Heart right ventricle (tissue), 16 donors: ENCODE measurements around the gene SUV39H1. TPM values are rescaled to one million over a fixed set of nuclear protein-coding genes. Genes with fewer than 3 reads are reported as not detected.

Experiments
- ATAC-seq, 8 donors: fragments of 200-7000 bp; cut with Tn5 transposase; one replicate each; pipeline ENCODE4 v1.9.1; 2020; ENCODE audit warnings: mild to moderate bottlenecking in 8 of 8, moderate library complexity in 8 of 8, moderate number of reproducible peaks in 1 of 8
- DNase-seq, 2 donors: peaks; one replicate each; pipeline ENCODE4 v3.0.0-alpha.2; 2020
- H3K27ac ChIP-seq, 10 donors: fragments of 200-600 bp; sonication (generic) in 2 of 10; one replicate each; pipeline versions ENCODE4 v1.5.0 to v1.8.0; 2020 to 2022; ENCODE audit warnings: mild to moderate bottlenecking in 3 of 10
- H3K27me3 ChIP-seq, 7 donors: fragments of 200-600 bp; one replicate each; pipeline ENCODE4 v1.8.0; 2021 to 2022; ENCODE audit warnings: mild to moderate bottlenecking in 2 of 7
- H3K36me3 ChIP-seq, 9 donors: fragments of 200-600 bp; sonication (generic) in 1 of 9; one replicate each; pipeline versions ENCODE4 v1.5.0 to v1.8.0; 2020 to 2022; ENCODE audit warnings: mild to moderate bottlenecking in 2 of 9
- H3K4me1 ChIP-seq, 9 donors: fragments of 200-600 bp; sonication (generic) in 1 of 9; one replicate each; pipeline versions ENCODE4 v1.5.0 to v1.8.0; 2020 to 2022; ENCODE audit warnings: mild to moderate bottlenecking in 4 of 9
- H3K4me3 ChIP-seq, 10 donors: fragments of 200-600 bp; sonication (generic) in 2 of 10; one replicate each; pipeline versions ENCODE4 v1.5.0 to v1.8.0; 2020 to 2022; ENCODE audit warnings: mild to moderate bottlenecking in 7 of 10, moderate library complexity in 2 of 10
- H3K9me3 ChIP-seq, 11 donors: fragments of 200-600 bp in 10 of 11; sonication (generic) in 2 of 11; one replicate each; pipeline versions ENCODE4 v1.5.0 to v1.8.0; 2013 to 2022; ENCODE audit warnings: mild to moderate bottlenecking in 2 of 11, control low read depth in 1 of 11, moderate library complexity in 1 of 11
- WGBS, 2 donors: extraction: QIAGEN DNeasy Blood & Tissue Kit; methylation state at CpG; one replicate each; pipeline ENCODE4 v1.1.7; 2013; ENCODE audit warnings: inconsistent platforms in 1 of 2; 5-methylcytosine and 5-hydroxymethylcytosine counted together
- intact Hi-C, 10 donors: fragments of 100-400 bp; cut with DNase I; formaldehyde crosslinking; loops; one replicate each; pipeline versions ENCODE4 v1.11.1 to v1.14.2; 2022
- polyA plus RNA-seq, 2 donors: library from polyadenylated mRNA; stranded (reverse); fragments of 200-250 nt; gene quantifications; one replicate each; pipeline ENCODE4 v1.2.3, GENCODE V29; 2013
- total RNA-seq, 10 donors: library from RNA; stranded (reverse); fragmentation: NEBNext Ultra II Directional in 3 of 10; extraction: Animal tissue kit (Norgen Biotek cat#: 25700) in 3 of 10; gene quantifications; one replicate each; pipeline versions ENCODE4 v1.2.1 to v1.2.4, GENCODE V29; 2021 to 2023
- TF ChIP-seq, protein P1 (sequence below), 9 donors: fragments of 200-600 bp; sonication (generic) in 2 of 9; IDR thresholded peaks; one replicate each; pipeline versions ENCODE4 v1.5.0 to v1.8.0; 2021 to 2022; ENCODE audit warnings: antibody characterized with exemption in 9 of 9, mild to moderate bottlenecking in 5 of 9, moderate library complexity in 1 of 9
- donor health status: Arrhythmogenic right ventricular cardiomyopathy.
- donor health status: ischemic (EF 13 %, LVEDD 7.1; RV severe dilation, severe dysfunction).
- donor health status: healthy with polysubstance abuse.
- donor health status: DM: no; HTN: yes; CAD: no.
- donor health status: DM: no; HTN: no; CAD: no.
- donor health status: ischemic (EF 25% LVEDD 6.9; RV normal size, moderate dysfunction).
- donor health status: ischemic (EF 25% LVEDD 5.7; RV mildly dilated, moderate dysfunction).
- donor health status: healthy.
- donor health status: DM: yes; HTN: yes; CAD: no.
- donor health status: Ischemic cardiomyopathy.
- donor health status: ischemic (EF 35%, LVEDD 5.7; RV mildly dilated, moderate dysfunction).
- donor health status: nonischemic (EF 11% LVEDD 7.7; RV severe dilation, severe dysfunction).
- donor health status: DM: yes; HTN: yes; CAD: no.
- donor health status: PGD.
- donor health status: ischemic (EF 29% LVEDD 5.4; RV normal size, mild dysfunction).
- donor health status: nonischemic (EF 23%, LVEDD 6.1; RV moderate dilation, normal function).

The SUV39H1 gene
- total and polyA plus RNA-seq, 12 donors: 1.4 to 5.6 (median 3.1) TPM

DNA sequence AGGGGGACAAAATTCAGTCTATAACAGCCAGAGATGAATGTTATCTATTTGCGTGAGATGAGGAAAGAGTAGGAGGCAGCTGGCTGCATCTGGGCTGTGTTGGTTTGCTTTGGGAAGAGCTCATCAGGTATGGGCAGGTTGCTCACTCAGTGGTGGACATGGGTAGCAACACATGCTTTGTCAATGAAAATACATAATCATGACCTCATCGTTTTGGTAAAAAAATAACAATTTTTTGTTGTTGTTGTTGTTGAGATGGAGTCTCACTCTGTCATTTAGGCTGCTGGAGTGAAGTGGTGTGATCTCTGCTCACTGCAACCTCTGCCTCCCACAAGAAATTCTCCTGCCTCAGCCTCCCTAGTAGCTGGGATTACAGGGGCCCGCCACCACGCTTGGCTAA is 48.7 kb downstream of the SUV39H1 start:
- no peaks in the 10 kb centered on the region for H3K36me3 ChIP-seq
- WGBS, 2 donors: 89 to 93% methylated on average over 4 of the region's 4 CpGs
- peaks cover 0 to 11% (median 0%) of the 10 kb centered on the region in 7 donors for H3K27me3 ChIP-seq
- intact Hi-C loops: no loop called here
- no peaks in the 10 kb centered on the region for H3K9me3 ChIP-seq
- DNase-seq (no peak), ATAC-seq (no peak)
- no peak overlapping the region for H3K27ac ChIP-seq
- H3K4me1 ChIP-seq: no peaks in the 10 kb centered on the region
- TF ChIP-seq, protein P1, sequence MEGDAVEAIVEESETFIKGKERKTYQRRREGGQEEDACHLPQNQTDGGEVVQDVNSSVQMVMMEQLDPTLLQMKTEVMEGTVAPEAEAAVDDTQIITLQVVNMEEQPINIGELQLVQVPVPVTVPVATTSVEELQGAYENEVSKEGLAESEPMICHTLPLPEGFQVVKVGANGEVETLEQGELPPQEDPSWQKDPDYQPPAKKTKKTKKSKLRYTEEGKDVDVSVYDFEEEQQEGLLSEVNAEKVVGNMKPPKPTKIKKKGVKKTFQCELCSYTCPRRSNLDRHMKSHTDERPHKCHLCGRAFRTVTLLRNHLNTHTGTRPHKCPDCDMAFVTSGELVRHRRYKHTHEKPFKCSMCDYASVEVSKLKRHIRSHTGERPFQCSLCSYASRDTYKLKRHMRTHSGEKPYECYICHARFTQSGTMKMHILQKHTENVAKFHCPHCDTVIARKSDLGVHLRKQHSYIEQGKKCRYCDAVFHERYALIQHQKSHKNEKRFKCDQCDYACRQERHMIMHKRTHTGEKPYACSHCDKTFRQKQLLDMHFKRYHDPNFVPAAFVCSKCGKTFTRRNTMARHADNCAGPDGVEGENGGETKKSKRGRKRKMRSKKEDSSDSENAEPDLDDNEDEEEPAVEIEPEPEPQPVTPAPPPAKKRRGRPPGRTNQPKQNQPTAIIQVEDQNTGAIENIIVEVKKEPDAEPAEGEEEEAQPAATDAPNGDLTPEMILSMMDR (IDR thresholded peaks at IDR 0.05): no peak
- no peak overlapping the region for H3K4me3 ChIP-seq

DNA sequence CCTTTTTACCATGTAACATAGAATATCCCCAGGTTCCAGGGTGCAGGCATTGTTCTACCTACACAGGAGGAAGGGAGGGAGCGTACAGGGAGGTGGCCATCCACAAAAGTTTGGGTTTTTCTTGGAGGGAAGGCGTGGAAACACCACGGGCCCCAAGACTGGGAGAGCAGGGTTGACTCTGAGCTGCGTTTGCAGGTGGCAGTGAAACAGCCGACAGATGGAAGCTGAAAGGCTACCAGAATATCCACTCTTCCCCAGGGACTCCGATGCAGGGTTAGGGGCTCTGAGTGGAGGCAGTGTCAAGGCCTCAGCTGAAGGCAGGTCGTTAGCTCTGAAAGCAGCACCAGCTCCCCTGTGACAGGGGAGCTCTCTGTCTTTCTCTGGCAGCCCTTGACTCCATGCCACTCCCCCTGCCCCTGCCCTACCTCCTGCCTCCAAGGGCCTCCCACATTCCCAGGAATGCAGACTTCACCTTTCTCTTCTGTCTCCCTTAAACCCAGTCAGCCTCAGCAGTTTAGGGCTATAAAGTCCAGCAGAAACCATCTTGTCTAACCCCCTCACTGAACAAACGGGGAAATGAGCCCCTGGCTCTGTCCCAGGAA is 51.0 kb downstream of the SUV39H1 start:
- H3K27me3 ChIP-seq: peaks cover 0 to 11% (median 0%) of the 10 kb centered on the region in 7 donors
- no peak for ATAC-seq
- intact Hi-C loops: no loop called here
- 56 to 73% methylated on average over 7 to 8 of the region's 8 CpGs for WGBS, 2 donors
- no peaks in the 10 kb centered on the region for H3K36me3 ChIP-seq
- no peaks in the 10 kb centered on the region for H3K4me1 ChIP-seq
- TF ChIP-seq, protein P1 (IDR thresholded peaks at IDR 0.05): no peak
- H3K9me3 ChIP-seq: no peaks in the 10 kb centered on the region
- no peak overlapping the region for H3K4me3 ChIP-seq
- H3K27ac ChIP-seq: no peak overlapping the region
- DNase-seq: no peak

DNA sequence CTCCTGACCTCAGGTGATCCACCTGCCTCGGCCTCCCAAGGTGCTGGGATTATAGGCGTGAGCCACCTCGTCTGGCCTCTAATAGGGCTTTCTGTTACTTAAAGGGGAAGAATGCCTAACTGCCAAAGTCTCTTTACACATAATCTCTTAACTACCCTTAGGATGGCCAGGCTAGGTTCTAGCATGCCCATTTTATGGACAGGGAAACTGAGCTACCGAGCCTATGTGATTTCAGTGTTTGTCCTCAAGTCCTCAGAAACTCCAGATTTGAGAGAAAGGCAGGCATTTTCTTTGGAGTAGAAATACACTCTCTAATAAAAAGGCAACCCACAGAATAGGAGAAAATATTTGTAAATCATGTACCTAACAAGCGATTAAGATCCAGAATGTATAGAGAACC is 52.6 kb downstream of the SUV39H1 start:
- Histone ChIP-seq H3K4me3 (no peak overlapping the region), H3K27me3 (peaks cover 0 to 15% (median 0%) of the 10 kb centered on the region in 7 donors), H3K27ac (no peak overlapping the region), H3K4me1 (no peaks in the 10 kb centered on the region), H3K36me3 (no peaks in the 10 kb centered on the region), H3K9me3 (no peaks in the 10 kb centered on the region)
- intact Hi-C loops: no loop called here
- TF ChIP-seq, protein P1 (IDR thresholded peaks at IDR 0.05): no peak
- DNase-seq (no peak), ATAC-seq (no peak)
- WGBS, 2 donors: 86 to 89% methylated on average over 5 of the region's 5 CpGs

DNA sequence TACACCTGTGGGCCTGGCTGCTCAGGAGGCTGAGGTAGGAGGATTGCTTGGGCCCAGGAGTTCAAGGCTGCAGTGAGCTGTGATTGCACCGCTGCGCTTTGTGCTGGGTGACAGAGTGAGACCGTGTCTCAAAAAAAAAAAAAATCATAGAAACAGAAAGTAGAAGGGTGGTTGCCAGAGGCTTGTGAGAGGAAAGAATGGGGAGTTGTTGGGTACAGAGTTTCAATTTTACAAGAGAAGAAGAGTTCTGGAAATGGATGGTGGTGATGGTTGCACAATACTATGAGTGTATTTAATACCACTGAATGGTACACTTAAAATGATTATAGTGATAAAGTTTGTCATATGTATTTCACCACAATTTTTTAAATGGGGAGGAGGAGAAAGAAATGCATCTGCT is 54.8 kb downstream of the SUV39H1 start:
- DNase-seq (no peak), ATAC-seq (no peak)
- intact Hi-C loops: no loop called here
- peaks cover 0 to 23% (median 0%) of the 10 kb centered on the region in 7 donors for H3K27me3 ChIP-seq
- no peak overlapping the region for H3K4me3 ChIP-seq
- no peaks in the 10 kb centered on the region for H3K4me1 ChIP-seq
- no peak overlapping the region for H3K27ac ChIP-seq
- no peaks in the 10 kb centered on the region for H3K36me3 ChIP-seq
- WGBS, 2 donors: 84 to 90% methylated on average over 3 of the region's 3 CpGs
- TF ChIP-seq, protein P1 (IDR thresholded peaks at IDR 0.05): no peak
- no peaks in the 10 kb centered on the region for H3K9me3 ChIP-seq
